DMS79 (cell line): ENCODE measurements around the gene GOLGA6B.
"Not testable (repeated sequence)": the region's sequence is repeated elsewhere in the genome, so short reads cannot be mapped to it uniquely, and the experiment has no call there.

Experiments used
- DNase-seq: peaks from one replicate; lab custom pipeline; 2025; lab: John Stamatoyannopoulos, UW

GOLGA6B gene, protein sequence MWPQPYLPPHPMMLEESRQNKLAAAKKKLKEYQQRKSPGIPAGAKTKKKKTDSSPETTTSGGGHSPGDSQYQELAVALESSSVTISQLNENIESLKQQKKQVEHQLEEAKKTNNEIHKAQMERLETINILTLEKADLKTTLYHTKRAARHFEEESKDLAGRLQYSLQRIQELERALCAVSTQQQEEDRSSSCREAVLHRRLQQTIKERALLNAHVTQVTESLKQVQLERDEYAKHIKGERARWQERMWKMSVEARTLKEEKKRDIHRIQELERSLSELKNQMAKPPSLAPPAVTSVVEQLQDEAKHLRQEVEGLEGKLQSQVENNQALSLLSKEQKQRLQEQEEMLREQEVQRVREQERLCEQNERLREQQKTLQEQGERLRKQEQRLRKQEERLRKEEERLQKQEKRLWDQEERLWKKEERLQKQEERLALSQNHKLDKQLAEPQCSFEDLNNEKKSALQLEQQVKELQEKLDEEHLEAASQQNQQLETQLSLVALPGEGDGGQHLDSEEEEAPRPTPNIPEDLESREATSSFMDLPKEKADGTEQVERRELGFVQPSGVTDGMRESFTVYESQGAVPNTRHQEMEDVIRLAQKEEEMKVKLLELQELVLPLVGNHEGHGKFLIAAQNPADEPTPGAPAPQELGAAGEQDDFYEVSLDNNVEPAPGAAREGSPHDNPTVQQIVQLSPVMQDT

DNA sequence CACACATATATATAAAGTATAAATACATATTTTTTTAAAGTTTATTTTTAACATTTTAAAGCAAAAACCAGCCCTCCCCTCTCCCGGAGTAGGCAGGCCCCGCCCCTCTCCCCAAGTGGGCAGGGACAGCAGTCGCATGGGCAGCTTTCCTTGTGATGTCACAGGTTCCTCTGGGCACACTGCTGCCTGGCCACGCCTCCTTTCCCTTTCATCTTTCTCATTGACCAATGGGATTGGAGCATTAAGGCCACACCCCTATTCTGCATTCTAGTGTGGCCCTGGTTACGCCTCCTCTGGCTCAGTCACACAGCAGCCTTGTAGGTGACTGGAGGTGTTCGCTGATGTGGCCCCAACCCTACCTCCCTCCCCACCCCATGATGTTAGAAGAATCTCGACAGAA lies at the start of gene GOLGA6B:
TSS of gene GOLGA6B (plus strand) at position 301 of the 400 bp plus-strand sequence. CDS start at position 342, 41 bp downstream.
- DNase-seq, result not testable (repeated sequence)

DNA sequence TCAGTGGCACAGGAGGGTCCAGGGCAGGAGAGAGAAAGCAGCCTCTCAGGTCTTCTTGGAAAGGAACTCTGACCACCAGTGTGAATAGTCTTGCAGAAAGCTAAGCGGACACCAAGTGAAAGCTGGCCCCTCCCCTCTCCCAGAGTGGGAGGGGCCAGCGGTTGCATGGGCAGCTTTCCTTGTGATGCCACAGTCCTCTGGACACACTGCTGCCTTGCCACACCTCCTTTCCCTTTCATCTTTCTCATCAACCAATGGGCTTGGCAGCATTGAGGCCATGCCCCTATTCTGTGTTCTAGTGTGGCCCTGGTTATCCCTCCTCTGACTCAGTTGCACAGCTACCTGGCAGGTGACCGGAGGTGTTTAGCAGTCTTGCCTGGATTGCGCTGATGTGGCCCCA lies 49.7 kb upstream of the GOLGA6B start:
- no peak for DNase-seq

DNA sequence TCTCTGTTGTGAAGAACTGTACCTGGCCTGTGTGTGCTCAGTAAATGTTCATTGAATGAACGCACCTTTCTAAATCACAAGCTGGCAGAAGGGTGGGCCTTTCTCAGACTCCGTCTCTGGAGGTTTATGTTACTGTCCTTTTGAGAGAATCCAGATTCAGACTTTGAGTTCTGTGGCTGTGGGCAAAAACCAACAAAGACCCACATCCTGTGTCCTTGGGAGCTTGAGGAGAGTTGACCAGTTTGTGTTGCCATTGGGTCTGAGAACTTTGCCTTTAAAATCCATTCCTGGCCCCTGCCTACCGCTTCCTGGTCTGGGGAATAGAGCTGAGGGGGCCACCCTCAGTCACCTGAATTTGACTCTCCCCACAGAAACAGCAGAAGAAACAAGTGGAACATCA lies 46.4 kb upstream of the GOLGA6B start:
- not testable (repeated sequence) for DNase-seq

DNA sequence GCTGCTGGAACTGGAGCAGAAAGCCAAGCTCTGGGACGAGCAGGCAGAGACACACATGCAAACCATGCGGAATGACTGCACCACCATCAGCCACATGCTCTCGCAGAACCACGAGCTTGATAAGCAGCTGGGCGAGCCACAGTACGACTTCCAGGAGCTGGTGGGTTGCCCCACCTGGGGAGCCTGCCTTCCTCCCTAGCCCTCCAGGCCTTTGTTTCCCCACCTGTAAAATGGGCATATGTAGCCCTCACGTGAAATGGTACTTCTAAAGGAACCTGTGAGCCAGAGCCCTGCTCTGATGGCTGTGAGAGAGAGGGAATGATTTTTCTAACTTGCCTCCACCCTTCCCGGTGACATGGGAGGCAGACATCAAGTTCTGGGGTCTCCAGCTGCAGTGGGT lies 44.6 kb upstream of the GOLGA6B start:
- DNase-seq, result no peak

DNA sequence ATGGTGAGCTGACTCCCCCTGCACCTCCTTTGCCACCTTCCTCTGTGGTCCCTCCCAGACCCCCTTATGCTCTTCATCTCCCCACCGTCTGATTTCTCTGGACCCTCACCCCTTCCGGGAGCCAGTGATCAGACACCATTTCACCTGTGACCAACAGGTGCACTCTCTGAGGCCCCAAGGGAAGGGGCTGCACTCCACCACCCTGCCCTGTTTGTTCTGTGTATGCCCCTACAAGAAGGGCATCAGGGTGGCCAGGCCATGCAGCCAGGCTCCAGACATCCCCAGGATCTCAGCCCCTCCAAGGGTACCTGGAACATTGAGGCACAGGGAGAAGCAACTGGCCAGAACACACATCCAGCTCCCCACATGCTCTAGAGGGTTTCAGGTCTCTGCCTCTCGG lies 42.2 kb upstream of the GOLGA6B start:
- not testable (repeated sequence) for DNase-seq

DNA sequence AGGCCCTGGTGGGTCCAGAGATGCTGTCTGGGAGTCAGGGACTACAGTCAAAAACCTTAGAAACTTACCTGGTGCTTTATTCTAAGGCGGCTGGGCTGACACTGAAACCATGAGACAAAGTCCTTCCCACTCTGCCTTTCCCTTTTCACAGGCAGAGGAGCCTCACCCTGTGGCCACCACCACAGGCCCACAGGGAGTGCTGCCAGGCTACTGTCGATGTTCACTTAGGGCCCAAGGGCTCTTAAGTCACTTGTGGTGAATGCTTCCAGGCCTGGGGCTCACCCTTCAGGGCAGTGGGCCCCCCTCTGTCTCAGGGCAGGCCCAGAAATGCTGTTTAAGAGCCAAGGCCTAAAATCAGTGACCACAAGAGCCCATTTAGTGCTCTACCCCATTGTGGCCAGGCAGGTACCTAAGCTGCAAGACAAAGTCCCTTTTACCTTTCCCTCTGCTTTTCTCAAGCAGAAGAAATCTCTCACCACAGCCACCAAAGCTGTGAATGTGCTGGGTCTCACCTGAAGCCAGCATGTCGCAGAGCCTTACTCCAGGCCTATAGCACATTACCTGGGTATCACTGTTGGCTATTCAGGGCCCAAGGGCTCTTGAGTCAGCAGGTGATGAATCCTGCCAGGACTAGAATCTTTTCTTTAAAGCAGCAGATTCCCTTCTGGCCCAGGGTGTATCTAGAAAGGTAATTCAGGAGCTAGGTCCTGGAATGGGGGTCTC lies 39.5 kb upstream of the GOLGA6B start:
- DNase-seq, result peak; percentile 78

DNA sequence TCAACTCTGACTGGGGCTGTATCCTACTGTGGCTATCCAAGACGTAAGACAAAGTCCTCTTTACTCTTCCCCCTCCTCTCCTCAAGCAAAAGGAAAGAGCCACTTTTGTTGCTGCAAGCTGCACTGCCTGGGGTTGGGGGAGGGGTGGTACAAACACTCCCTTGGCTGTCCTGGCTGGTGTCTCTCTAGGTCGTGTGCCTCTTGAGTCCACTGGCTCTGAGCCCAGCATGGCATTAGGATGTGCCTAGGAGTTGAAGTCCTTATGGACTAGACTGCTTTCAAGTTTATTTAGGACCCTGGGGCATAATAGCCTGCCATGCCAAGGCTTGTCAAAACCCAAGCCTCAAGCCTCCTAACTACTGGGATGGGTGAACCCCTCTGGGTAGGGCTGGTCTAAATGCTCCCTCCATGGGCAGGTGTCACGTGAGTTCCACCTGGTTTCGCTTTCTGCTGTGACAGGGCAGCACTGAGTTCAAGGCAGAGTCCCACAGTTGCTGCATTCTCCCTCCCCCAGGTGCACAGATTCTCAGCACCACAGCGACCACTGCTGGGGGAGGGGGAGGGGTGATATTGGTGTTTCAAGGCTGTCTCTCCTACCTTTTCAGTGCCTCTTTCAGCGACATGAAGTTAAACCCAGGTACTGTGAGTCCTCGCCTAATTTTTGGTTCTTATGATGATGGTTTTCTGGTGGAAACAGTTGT lies 38.8 kb upstream of the GOLGA6B start:
- peak; percentile 87 for DNase-seq

DNA sequence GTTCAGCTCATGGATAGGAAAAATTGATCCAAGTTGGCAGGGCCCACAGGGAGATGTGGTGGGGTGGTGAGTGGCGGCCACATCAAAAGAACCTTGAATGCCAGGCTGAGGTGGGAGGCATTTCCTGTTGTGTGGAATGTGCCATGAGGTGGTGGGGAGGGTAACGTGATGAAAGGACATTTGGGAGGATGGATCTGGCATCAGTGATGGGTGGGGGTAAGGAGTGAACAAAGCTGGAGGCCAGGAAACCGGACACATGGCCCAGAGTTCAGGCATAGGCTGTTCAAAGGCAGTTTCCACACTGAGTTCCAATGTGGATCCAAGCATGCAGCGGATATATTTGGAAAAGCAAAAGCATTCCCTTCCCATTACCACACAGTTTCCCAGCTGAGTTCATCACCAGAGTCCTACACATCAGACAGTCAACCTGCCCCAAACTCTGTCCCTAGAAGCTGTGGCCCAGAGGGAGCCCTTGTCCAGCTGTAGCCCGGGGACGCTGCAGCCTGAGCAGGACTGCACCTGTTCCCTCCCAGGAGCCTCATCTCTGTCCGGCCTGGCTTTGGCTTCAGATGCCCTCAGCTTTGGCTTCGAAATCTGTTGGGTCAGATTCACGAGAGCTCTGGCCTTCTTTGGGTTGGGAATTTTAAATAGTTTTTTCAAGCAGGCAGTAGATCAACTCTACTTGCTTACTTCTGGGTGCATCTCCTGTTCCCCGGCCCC lies 37.8 kb upstream of the GOLGA6B start:
- no peak for DNase-seq

DNA sequence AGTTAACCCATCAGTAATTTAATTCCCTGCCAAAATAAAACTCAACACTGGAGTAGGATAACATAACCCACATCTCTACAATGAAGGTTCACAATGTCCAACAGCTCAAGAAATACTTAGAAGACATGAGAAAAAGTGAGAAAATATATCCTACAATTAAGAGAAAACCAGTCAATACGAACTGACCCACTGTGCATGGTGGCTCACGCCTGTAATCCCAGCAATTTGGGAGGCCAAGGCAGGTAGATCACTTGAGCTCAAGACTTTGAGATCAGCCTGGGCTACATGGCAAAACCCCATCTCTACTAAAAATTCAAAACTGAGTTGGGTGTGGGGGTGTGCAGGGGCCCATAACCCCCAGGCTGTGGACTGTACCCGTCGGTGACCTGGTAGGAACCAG lies 30.6 kb upstream of the GOLGA6B start:
- DNase-seq, result not testable (repeated sequence)

DNA sequence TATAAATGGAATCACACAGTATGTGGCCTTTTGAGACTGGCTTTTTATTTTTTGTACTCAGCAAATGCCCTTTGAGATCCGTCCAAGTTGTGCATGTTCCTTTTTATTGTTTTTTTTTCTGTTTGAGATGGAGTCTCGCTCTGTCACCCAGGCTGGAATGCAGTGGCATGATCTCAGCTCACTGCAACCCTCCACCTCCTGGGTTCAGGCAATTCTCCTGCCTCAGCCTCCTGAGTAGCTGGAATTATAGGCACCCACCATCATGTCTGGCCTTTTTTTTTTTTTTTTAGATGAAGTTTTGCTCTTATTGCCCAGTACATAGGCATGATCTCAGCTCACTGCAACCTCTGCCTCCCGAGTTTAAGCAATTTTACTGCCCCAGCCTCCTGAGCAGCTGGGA lies 28.3 kb upstream of the GOLGA6B start:
- DNase-seq, result not testable (repeated sequence)

DNA sequence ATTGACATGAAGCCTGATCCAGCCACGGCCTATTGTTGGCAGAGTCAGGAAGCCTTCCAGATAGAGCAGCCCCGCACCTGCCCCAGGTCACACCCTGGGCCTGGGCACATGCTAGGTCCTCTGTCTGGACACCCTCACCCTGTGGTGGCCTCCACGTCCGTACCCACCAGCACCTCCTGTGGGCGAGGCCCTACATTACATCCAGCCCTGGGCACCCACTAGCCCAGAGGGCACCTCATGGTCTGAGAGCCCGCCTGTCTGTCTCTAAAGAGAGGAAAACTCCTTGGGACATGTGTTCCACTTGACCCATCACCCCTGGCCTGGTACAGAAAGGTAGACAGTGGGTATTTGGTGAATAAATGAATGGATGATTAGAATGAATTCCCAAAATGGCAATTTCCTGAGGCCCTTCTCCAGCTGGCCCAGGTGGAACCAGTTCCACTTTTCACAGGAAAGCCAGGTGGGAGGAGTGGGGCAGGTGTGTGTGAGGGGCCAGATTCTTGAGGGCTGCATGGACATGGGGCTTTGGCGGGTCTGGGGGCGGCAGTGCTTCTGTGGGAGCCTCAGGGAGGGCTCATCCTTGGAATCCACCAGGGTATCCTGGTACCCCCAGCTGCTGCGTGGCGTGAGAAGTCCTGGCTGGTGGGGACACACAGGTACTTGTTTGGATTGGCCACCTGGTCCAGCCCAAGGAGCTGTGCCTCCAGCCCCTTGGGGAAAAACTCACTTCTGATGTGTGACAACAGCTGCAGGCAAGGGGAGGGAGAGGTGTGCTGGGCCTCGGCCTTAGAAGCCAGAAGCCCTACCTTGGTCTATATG lies 26.0 kb upstream of the GOLGA6B start:
- not testable (repeated sequence) for DNase-seq

DNA sequence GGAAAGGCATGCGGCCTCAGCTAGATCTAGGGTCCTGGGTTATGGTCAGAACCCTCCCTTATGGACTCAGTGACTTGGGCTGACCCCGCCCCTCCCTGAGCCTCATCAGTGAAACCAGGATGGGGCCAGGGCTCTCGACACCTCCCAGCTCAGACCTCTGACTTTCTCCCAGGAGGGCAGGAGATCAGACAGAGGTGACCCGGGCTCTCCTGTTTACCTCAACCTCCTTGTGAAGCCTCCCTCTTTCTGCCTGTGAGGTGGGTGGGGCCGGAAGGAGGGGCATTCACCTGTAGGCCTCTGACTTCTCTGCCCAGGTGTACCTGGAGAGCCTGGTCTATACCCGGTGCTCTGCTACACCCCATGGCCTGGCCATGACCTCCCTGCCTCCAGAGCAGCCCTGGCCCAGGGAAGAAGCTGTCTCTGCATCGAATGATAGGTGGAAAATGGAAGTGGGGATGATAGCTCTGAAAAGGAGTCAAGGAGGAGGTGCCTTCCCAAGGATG lies 25.4 kb upstream of the GOLGA6B start:
- DNase-seq, result not testable (repeated sequence)

DNA sequence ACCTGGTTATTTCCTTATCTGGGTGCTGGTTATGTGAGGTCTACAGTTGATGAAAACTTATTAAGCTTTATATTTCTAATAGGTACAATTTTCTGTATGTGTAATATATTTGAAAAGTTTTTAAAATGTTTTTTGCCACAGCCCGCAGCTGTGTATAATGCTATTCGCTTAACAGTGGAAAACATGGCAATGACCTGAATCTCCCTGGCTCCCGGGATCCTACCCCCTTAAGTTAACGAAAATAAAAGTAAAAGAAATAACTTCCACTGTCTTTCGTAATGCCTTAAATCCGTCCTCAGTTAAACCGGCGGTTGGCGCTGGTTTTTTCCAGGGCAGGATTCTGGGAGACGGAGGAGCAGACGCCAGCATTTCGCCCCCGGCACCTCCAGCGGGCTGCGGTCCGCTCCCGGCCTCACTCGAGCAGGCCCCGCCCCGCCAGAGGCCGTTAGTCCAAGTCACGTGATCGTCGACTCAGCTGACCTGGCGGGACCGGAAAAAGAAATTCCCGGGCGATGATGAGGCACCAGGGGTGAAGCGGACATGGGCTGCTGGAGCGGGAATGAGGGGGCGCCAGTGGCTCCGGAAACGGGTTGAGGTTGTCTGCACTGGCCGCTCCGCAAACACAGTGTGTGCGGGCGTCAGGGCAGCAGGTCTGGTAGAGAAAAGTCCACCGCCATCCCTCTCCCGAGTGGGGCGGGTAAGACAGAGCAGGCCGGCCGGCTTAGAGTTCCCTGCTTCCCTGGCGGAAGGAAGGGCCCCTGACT lies 17.8 kb upstream of the GOLGA6B start:
- DNase-seq, result not testable (repeated sequence)

DNA sequence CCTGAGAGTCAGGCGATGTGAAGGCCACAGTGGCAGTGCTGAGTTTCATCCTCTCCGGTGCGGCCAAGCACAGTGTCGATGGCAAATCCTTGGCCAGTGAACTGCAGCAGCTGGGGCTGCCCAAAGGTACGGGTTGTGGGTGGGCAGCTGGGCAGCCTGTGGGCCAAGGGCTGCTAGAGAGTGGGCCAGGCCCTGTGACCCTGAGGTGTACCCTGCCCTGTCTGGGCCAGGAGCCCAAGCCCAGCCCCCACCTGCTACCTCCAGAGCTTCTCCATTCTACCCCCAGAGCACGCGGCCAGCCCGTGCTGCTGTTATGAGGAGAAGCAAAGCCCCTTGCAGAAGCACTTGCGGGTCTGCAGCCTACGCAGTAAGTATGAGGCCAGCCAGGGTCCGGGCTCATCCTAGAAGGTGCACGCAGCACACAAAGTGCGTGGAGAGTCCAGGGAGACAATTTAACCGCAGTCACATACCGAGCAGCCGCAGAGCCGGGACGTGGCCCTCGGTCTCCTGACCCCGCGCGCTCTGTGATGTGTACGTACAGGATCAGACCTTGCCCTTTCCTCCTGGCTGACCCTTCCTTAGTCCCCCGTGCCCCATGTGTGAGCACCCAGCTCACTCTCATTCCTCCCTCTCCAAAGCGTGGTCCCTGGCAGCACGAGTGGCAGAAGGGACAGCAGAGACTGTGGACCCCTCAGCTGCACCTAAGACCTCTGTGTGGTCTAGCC lies 14.6 kb upstream of the GOLGA6B start:
- not testable (repeated sequence) for DNase-seq

DNA sequence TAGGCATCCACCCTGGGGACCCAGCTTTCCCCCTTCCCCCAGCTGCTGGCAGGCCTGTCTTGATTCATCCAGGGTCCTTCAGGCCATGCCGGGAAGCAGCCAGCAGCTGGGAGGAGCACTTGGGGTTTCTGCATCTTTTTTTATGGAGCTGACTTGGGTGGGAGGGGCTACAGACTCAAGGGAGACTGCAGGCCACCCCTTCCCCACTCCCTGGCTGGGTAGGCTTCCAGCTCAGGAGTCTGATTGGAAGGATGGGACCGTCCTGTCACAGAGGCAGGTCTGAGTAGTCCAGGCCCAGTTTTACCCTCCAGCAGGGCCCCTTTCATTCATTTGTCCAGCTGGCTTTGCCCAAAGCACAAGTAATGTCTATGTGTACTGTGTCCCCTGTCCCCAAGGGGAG lies 12.2 kb upstream of the GOLGA6B start:
- DNase-seq, result not testable (repeated sequence)

DNA sequence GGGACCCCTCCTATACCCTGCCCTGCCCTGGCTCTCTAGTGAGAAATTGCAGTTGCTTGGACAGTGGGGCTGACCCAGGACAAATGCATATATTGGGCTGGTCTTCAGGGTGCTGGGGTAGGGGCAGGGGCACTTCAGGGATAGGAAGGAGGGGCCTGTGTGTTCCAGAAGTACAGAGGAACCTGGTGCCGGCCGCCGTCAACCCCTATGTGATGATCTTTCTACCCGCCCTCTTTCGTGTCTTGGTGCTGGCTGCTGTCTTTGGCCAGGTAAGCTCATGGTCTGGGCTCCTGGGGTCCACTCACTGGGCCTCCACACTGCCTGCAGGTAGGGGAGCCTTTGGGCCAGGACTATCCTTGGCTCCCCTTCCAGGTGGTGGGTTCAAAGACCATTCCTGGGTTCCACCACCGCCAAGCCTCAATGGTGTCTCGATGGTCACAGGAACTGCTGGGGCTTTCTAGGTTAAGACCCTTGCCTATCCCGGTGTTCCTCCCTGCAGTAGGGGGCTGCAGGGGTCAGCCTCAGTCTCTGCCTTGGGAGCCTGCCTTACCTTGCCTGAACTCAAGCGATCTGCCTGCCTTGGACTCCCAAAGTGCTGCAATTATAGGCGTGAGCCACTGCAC lies 5.8 kb upstream of the GOLGA6B start:
- not testable (repeated sequence) for DNase-seq

DNA sequence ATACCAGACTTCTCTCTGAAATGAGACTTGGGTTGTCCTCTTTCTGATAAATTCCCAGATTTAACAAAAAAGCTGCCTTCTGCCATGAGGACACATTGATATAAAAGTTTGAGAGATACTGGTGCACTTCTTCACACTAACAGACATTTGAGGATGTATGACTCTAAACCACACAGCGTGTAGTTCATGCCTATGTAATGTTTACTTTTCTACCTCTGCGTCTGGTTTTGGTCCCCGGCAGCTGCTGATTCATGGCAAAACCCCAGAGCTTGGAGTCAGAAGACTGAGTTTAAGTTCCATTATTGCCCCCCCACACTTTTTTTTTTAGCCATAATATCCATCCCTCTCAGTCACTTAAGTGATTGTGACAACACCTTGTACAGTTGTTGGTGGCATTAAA lies 1.5 kb downstream of the GOLGA6B start:
- DNase-seq, result not testable (repeated sequence)

DNA sequence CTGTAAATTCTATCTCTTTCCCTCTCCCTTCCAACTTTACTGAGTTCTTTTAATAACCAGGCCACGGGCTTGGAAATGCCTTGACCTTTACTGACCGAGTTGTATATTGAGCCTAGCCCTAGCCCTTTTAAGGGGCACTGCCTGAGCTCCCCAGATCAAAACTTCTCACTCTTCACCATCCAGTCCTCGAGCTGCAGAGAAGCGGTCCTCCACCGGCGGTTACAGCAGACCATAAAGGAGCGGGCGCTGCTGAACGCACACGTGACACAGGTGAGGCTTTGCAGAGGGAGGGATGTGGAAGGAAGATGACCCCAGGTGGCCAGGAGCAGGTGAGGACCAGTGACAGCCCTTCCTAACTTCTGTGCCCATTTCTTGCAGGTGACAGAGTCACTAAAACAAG lies 6.6 kb downstream of the GOLGA6B start:
- DNase-seq, result not testable (repeated sequence)
